Panc1 (cell line): Measurements from ENCODE around the gene SETD2. TPM values are rescaled to one million over a fixed set of nuclear protein-coding genes. Genes with fewer than 3 reads are reported as not detected.

Experiments used
- ATAC-seq: fragments of 200-7000 bp; cut with Tn5 transposase; 2 replicates; pipeline ENCODE4 v1.9.1; 2020; ENCODE audit warnings: mild to moderate bottlenecking, moderate library complexity
- BruUV-seq: library from RNA; stranded (reverse); fragments of 400-500 nt; replicated peaks from 2 replicates; lab custom pipeline; 2021; lab: Mats Ljungman, UMichigan
- CTCF ChIA-PET: fragments of 300-600 bp; sonication (Branson Sonifier 250); formaldehyde crosslinking; loops from one replicate; lab custom pipeline; 2022; ENCODE audit warnings: antibody characterized with exemption; lab: Charles Lee
- POLR2A ChIA-PET: fragments of 300-600 bp; sonication (Branson Sonifier 250); formaldehyde crosslinking; loops from one replicate; lab custom pipeline; 2022; ENCODE audit warnings: antibody characterized with exemption; lab: Charles Lee
- DNase-seq: peaks from one replicate; pipeline ENCODE4 v3.0.0-alpha.2; 2010; ENCODE audit warnings: low read depth, low spot score
- H3K27ac ChIP-seq: 2 replicates; pipeline ENCODE4 v1.5.1; 2011; ENCODE audit warnings: mild to moderate bottlenecking, low read length, inconsistent platforms
- H3K27me3 ChIP-seq: fragments of 200-500 bp; sonication (Bioruptor generic); 2 replicates; pipeline ENCODE4 v1.6.0; 2014; ENCODE audit warnings: low read length, inconsistent platforms; ENCODE audit not compliant: control insufficient read depth, insufficient read depth
- H3K36me3 ChIP-seq: fragments of 200-500 bp; sonication (Bioruptor generic); 2 replicates; pipeline ENCODE4 v1.5.1; 2014; ENCODE audit warnings: inconsistent platforms, mild to moderate bottlenecking, low read length, moderate library complexity; ENCODE audit not compliant: control insufficient read depth, insufficient read depth
- H3K4me1 ChIP-seq: 2 replicates; pipeline ENCODE4 v1.5.1; 2011; ENCODE audit warnings: inconsistent platforms, mild to moderate bottlenecking, low read length, moderate library complexity; ENCODE audit not compliant: control insufficient read depth, insufficient read depth
- H3K4me3 ChIP-seq, 2 experiments: 2 replicates each; pipeline ENCODE4 v1.5.1; 2011 to 2012; ENCODE audit warnings: low read depth in 2 of 2, low read length in 2 of 2, mild to moderate bottlenecking in 2 of 2, inconsistent platforms in 1 of 2, moderate library complexity in 1 of 2
- H3K9me3 ChIP-seq: fragments of 200-500 bp; sonication (Bioruptor generic); 2 replicates; pipeline ENCODE4 v1.5.1; 2014; ENCODE audit warnings: low read depth, mild to moderate bottlenecking, inconsistent platforms, low read length, moderate library complexity; ENCODE audit not compliant: control insufficient read depth, insufficient read depth
- CTCF ChIP-seq: fragments of 450-650 bp; IDR thresholded peaks from 2 replicates; pipeline ENCODE4 v1.5.1; 2017; ENCODE audit warnings: mild to moderate bottlenecking
- POLR2AphosphoS5 ChIP-seq: IDR thresholded peaks from 2 replicates; pipeline ENCODE4 v1.6.1; 2012; ENCODE audit warnings: mild to moderate bottlenecking, low read depth, low read length, moderate library complexity
- REST ChIP-seq, 2 experiments: IDR thresholded peaks; 2 replicates each; pipeline ENCODE4 v1.6.1; 2011 to 2012; ENCODE audit warnings: low read depth in 2 of 2, control low read depth in 1 of 2, low read length in 1 of 2, mild to moderate bottlenecking in 1 of 2, moderate library complexity in 1 of 2; ENCODE audit not compliant: insufficient read depth in 1 of 2
- SIN3A ChIP-seq: IDR thresholded peaks from 2 replicates; pipeline ENCODE4 v1.6.1; 2012; ENCODE audit warnings: low read depth, mild to moderate bottlenecking, low read length, moderate library complexity, borderline replicate concordance; ENCODE audit not compliant: insufficient read depth
- TCF7L2 ChIP-seq: IDR thresholded peaks from 2 replicates; pipeline ENCODE4 v1.6.1; 2011; ENCODE audit warnings: mild to moderate bottlenecking, low read depth, low read length, inconsistent platforms
- in situ Hi-C: cut with HindIII; loops from 2 replicates; pipeline ENCODE4 v1.10.0; 2016; ENCODE audit warnings: low sequenced_read_pairs, low pct_unique_long_range_greater_than_20kb
- intact Hi-C: fragments of 100-400 bp; cut with micrococcal nuclease; formaldehyde crosslinking; loops from one replicate; pipeline ENCODE4 v1.10.0; 2022; ENCODE audit not compliant: unreplicated experiment
- total RNA-seq: library from RNA; stranded (reverse); gene quantifications from one replicate; pipeline ENCODE4 v1.2.1, GENCODE V29; 2021; ENCODE audit not compliant: unreplicated experiment

The SETD2 gene
- total RNA-seq, 1 experiment from 2014 or later: 32.6 TPM

GRCh38 chr3:47014036-47014435 lies 149.9 kb downstream of the SETD2 start:
- no peak for ATAC-seq
- no TSS peak for BruUV-seq
- intact Hi-C loops: no loop called here
- H3K27me3 ChIP-seq: no peaks in the 10 kb centered on the region
- peaks cover 5% of the 10 kb centered on the region for H3K36me3 ChIP-seq
- no peaks in the 10 kb centered on the region for H3K9me3 ChIP-seq
- no peak overlapping the region for H3K27ac ChIP-seq
- in situ Hi-C loops: no loop called here
- TF ChIP-seq REST (IDR thresholded peaks at IDR 0.05; ENCODE audit: insufficient read depth in 1 of 2, low read depth in 2 of 2, low read length in 1 of 2): no peak
- no peak for TF ChIP-seq POLR2AphosphoS5
- TF ChIP-seq TCF7L2: no peak
- no peak for TF ChIP-seq CTCF
- TF ChIP-seq SIN3A: no peak
- H3K4me3 ChIP-seq: no peak overlapping the region
- POLR2A ChIA-PET: no interaction called here
- DNase-seq: no peak
- CTCF ChIA-PET: no interaction called here
- H3K4me1 ChIP-seq: no peaks in the 10 kb centered on the region

- no TSS peak for BruUV-seq
Observed at GRCh38 chr3:47013231-47013630, 150.7 kb downstream of the SETD2 start.

More at GRCh38 chr3:47013231-47013630, 150.7 kb downstream of the SETD2 start:
- intact Hi-C loops (no loop called here), in situ Hi-C loops (no loop called here)
- H3K9me3 ChIP-seq: no peaks in the 10 kb centered on the region
- CTCF ChIA-PET: no interaction called here
- TF ChIP-seq CTCF (no peak), POLR2AphosphoS5 (no peak; the same call in 1 of the 2 replicates), TCF7L2 (no peak), REST (IDR thresholded peaks at IDR 0.05; ENCODE audit: insufficient read depth in 1 of 2, low read depth in 2 of 2, low read length in 1 of 2) (no peak), SIN3A (no peak)
- no peak overlapping the region for H3K4me3 ChIP-seq
- no peak for DNase-seq
- no peak for ATAC-seq
- POLR2A ChIA-PET: no interaction called here
- H3K27ac ChIP-seq: no peak overlapping the region
- peaks cover 2% of the 10 kb centered on the region; the same call in 1 of the 2 replicates for H3K36me3 ChIP-seq
- no peaks in the 10 kb centered on the region for H3K4me1 ChIP-seq
- no peaks in the 10 kb centered on the region for H3K27me3 ChIP-seq
